Right lobe of liver (tissue), 6 donors: Measurements from ENCODE around the gene LHPP. TPM values are rescaled to one million over a fixed set of nuclear protein-coding genes. Genes with fewer than 3 reads are reported as not detected.

Experiments
- ATAC-seq, 4 donors: fragments of 200-7000 bp; cut with Tn5 transposase; one replicate each; pipeline ENCODE4 v1.9.1; 2020; ENCODE audit warnings: mild to moderate bottlenecking in 4 of 4, moderate library complexity in 4 of 4
- DNase-seq, 3 donors: peaks; one replicate each; pipeline ENCODE4 v3.0.0-alpha.2; 2020
- H3K27ac ChIP-seq, 3 donors: fragments of 200-600 bp; one replicate each; pipeline ENCODE4 v1.8.0; 2022
- H3K27me3 ChIP-seq, 2 donors: fragments of 200-600 bp; one replicate each; pipeline ENCODE4 v1.8.0; 2022
- H3K36me3 ChIP-seq, 4 donors: fragments of 200-600 bp; sonication (generic) in 1 of 4; one replicate each; pipeline versions ENCODE4 v1.5.1 to v1.8.0; 2017 to 2022; ENCODE audit warnings: control low read depth in 1 of 4
- H3K4me1 ChIP-seq, 4 donors: fragments of 200-600 bp; sonication (generic) in 1 of 4; one replicate each; pipeline versions ENCODE4 v1.5.1 to v1.8.0; 2017 to 2022; ENCODE audit warnings: control low read depth in 1 of 4
- H3K4me3 ChIP-seq, 3 donors: fragments of 200-600 bp; one replicate each; pipeline ENCODE4 v1.8.0; 2022
- H3K9me3 ChIP-seq, 4 donors: fragments of 200-600 bp; sonication (generic) in 1 of 4; one replicate each; pipeline versions ENCODE4 v1.5.1 to v1.8.0; 2017 to 2022; ENCODE audit warnings: control low read depth in 1 of 4
- CTCF ChIP-seq, 4 donors: fragments of 200-600 bp in 3 of 4; fragments of 450-650 bp in 1 of 4; IDR thresholded peaks; one replicate each; pipeline versions ENCODE4 v1.5.1 to v1.8.0; 2016 to 2022; ENCODE audit warnings: antibody characterized with exemption in 4 of 4, mild to moderate bottlenecking in 2 of 4
- POLR2A ChIP-seq: fragments of 450-650 bp; IDR thresholded peaks from one replicate; pipeline ENCODE4 v1.6.1; 2017; ENCODE audit warnings: antibody characterized with exemption, mild to moderate bottlenecking
- WGBS: methylation state at CpG from one replicate; pipeline ENCODE4 v1.1.6; 2018; ENCODE audit warnings: low coverage, low lambda C conversion rate; ENCODE audit not compliant: insufficient coverage; ENCODE audit errors: missing lambda C conversion rate; 5-methylcytosine and 5-hydroxymethylcytosine counted together
- intact Hi-C, 2 donors: fragments of 100-400 bp; cut with DNase I; formaldehyde crosslinking; loops; one replicate each; pipeline versions ENCODE4 v1.11.2 to v1.14.1; 2022
- total RNA-seq, 6 experiments: library from RNA; depleted of rRNA in 2 of 6; stranded (reverse); fragments of >200 nt in 2 of 6; fragmentation: NEBNext Ultra II Directional in 3 of 6; extraction: Animal tissue kit (Norgen Biotek cat#: 25700) in 3 of 6; gene quantifications; one replicate each; pipeline versions ENCODE4 v1.1.0 to v1.2.4, GENCODE V29; 2016 to 2023
- donor health status: DM: no; HTN: yes; CAD: no.
- donor health status: DM: no; HTN: no; CAD: no.
- donor health status: DM: no; HTN: no; CAD: no.
- donor health status: DM: no; HTN: yes; CAD: no.
- donor health status: DM: no; HTN: yes; CAD: no.

Gene LHPP
- total RNA-seq, 6 experiments from 2014 or later = 19.3 to 56.3 (median 36.3) TPM

- H3K4me1 ChIP-seq = no peaks in the 10 kb centered on the region
- no peaks in the 10 kb centered on the region for H3K36me3 ChIP-seq
- no peaks in the 10 kb centered on the region for H3K27me3 ChIP-seq
- 49% methylated on average over 4 of the region's 15 CpGs for WGBS
- intact Hi-C loops = no loop called here
- TF ChIP-seq CTCF (IDR thresholded peaks at IDR 0.05) = no peak
- no peak for TF ChIP-seq POLR2A
- H3K4me3 ChIP-seq = no peak overlapping the region
- peak; percentile 10 to 42 (median 31) for ATAC-seq
- H3K27ac ChIP-seq = no peak overlapping the region
- H3K9me3 ChIP-seq = no peaks in the 10 kb centered on the region
- peak in 1 of 3 donors; percentile 50 for DNase-seq
Observed at GRCh38 chr10:124588736-124589490, 127.3 kb downstream of the LHPP start.

GRCh38 chr10:124589491-124590041 lies 127.9 kb downstream of the LHPP start:
- H3K27me3 ChIP-seq = no peaks in the 10 kb centered on the region
- intact Hi-C loops = no loop called here
- DNase-seq = peak in 2 of 3 donors; percentile 14 to 45
- no peaks in the 10 kb centered on the region for H3K36me3 ChIP-seq
- WGBS = 73% methylated on average over 8 of the region's 24 CpGs
- no peak for ATAC-seq
- no peak overlapping the region for H3K4me3 ChIP-seq
- no peaks in the 10 kb centered on the region for H3K4me1 ChIP-seq
- H3K9me3 ChIP-seq = no peaks in the 10 kb centered on the region
- H3K27ac ChIP-seq = no peak overlapping the region
- TF ChIP-seq POLR2A (no peak), CTCF (IDR thresholded peaks at IDR 0.05) (no peak)

GRCh38 chr10:124590216-124591122 lies 128.8 kb downstream of the LHPP start:
- WGBS = 100% methylated on average over 3 of the region's 23 CpGs
- no peaks in the 10 kb centered on the region for H3K36me3 ChIP-seq
- ATAC-seq (no peak), DNase-seq (peak in 2 of 3 donors; percentile 11 to 49)
- H3K4me1 ChIP-seq = no peaks in the 10 kb centered on the region
- H3K27me3 ChIP-seq = no peaks in the 10 kb centered on the region
- no peaks in the 10 kb centered on the region for H3K9me3 ChIP-seq
- intact Hi-C loops = no loop called here
- no peak overlapping the region for H3K4me3 ChIP-seq
- TF ChIP-seq POLR2A (no peak), CTCF (IDR thresholded peaks at IDR 0.05) (no peak)
- H3K27ac ChIP-seq = no peak overlapping the region

GRCh38 chr10:124591123-124591495 lies 129.5 kb downstream of the LHPP start:
- Histone ChIP-seq H3K27ac (no peak overlapping the region), H3K9me3 (no peaks in the 10 kb centered on the region), H3K27me3 (no peaks in the 10 kb centered on the region), H3K4me3 (no peak overlapping the region), H3K4me1 (no peaks in the 10 kb centered on the region), H3K36me3 (no peaks in the 10 kb centered on the region)
- DNase-seq (peak in 1 of 3 donors; percentile 5), ATAC-seq (no peak)
- no CpG with 5 or more reads among the region's 5 CpGs for WGBS
- intact Hi-C loops = no loop called here
- TF ChIP-seq CTCF (IDR thresholded peaks at IDR 0.05) (no peak), POLR2A (no peak)
